ENCODE data around the gene MRGPRX2. TPM values are rescaled to one million over a fixed set of nuclear protein-coding genes. Genes with fewer than 3 reads are reported as not detected.

The MRGPRX2 gene
- total RNA-seq, 3 donors from 2014 or later: 0.24 to 0.98 TPM; not detected in 1

- Histone ChIP-seq H3K4me3 (no peak overlapping the region), H3K9me3 (peaks cover 4% of the 10 kb centered on the region), H3K36me3 (ENCODE audit: low read depth) (no peaks in the 10 kb centered on the region), H3K4me1 (ENCODE audit: low read depth) (no peaks in the 10 kb centered on the region)
- DNase-seq: peak in 1 of 3 donors; percentile 27
- ATAC-seq: no peak
- no peak for TF ChIP-seq CTCF (IDR thresholded peaks at IDR 0.05)
- intact Hi-C loops (cut with DNase I, micrococcal nuclease): no loop called here
These were observed 20.5 kb downstream of the MRGPRX2 start for GRCh38 chr11:19040051-19040450.

GRCh38 chr11:19039409-19039808 is 21.1 kb downstream of the MRGPRX2 start:
- intact Hi-C loops (cut with DNase I, micrococcal nuclease): no loop called here
- no peaks in the 10 kb centered on the region for H3K36me3 ChIP-seq (ENCODE audit: low read depth)
- DNase-seq (no peak), ATAC-seq (no peak)
- H3K4me3 ChIP-seq: no peak overlapping the region
- no peaks in the 10 kb centered on the region for H3K4me1 ChIP-seq (ENCODE audit: low read depth)
- no peak for TF ChIP-seq CTCF (IDR thresholded peaks at IDR 0.05)
- H3K9me3 ChIP-seq: peaks cover 4% of the 10 kb centered on the region

GRCh38 chr11:19032990-19033389 is 27.5 kb downstream of the MRGPRX2 start:
- no peak for TF ChIP-seq CTCF (IDR thresholded peaks at IDR 0.05)
- Histone ChIP-seq H3K36me3 (ENCODE audit: low read depth) (no peaks in the 10 kb centered on the region), H3K9me3 (no peaks in the 10 kb centered on the region), H3K4me1 (ENCODE audit: low read depth) (no peaks in the 10 kb centered on the region), H3K4me3 (no peak overlapping the region)
- DNase-seq: no peak
- intact Hi-C loops (cut with DNase I, micrococcal nuclease): no loop called here
- no peak for ATAC-seq

GRCh38 chr11:19027829-19028595 is 32.5 kb downstream of the MRGPRX2 start:
- DNase-seq (no peak), ATAC-seq (no peak)
- Histone ChIP-seq H3K36me3 (ENCODE audit: low read depth) (no peaks in the 10 kb centered on the region), H3K4me1 (ENCODE audit: low read depth) (no peaks in the 10 kb centered on the region), H3K9me3 (no peaks in the 10 kb centered on the region), H3K4me3 (no peak overlapping the region)
- no peak for TF ChIP-seq CTCF (IDR thresholded peaks at IDR 0.05)
- intact Hi-C loops (cut with DNase I, micrococcal nuclease): no loop called here

- DNase-seq (no peak), ATAC-seq (no peak)
- H3K4me1 ChIP-seq (ENCODE audit: low read depth): no peaks in the 10 kb centered on the region
- no peak for TF ChIP-seq CTCF (IDR thresholded peaks at IDR 0.05)
- H3K4me3 ChIP-seq: no peak overlapping the region
- H3K36me3 ChIP-seq (ENCODE audit: low read depth): no peaks in the 10 kb centered on the region
- H3K9me3 ChIP-seq: no peaks in the 10 kb centered on the region
- intact Hi-C loops (cut with DNase I, micrococcal nuclease): no loop called here
These were observed 33.7 kb downstream of the MRGPRX2 start for GRCh38 chr11:19026862-19027261.
